Activated CD8-positive, alpha-beta T cell treated with anti-CD3 and anti-CD28 coated beads for 36 hours (primary cell): Measurements from ENCODE around the gene PRRX2. TPM values are rescaled to one million over a fixed set of nuclear protein-coding genes. Genes with fewer than 3 reads are reported as not detected.

ENCODE experiments used
- ATAC-seq: fragments of 200-7000 bp; cut with Tn5 transposase; one replicate; pipeline ENCODE4 v1.10.0; 2021; ENCODE audit warnings: mild to moderate bottlenecking, moderate library complexity
- CTCF ChIA-PET: fragments of 350-600 bp; sonication (Branson Sonifier 250); formaldehyde crosslinking; loops from one replicate; lab custom pipeline; 2021; ENCODE audit warnings: antibody characterized with exemption; lab: Charles Lee
- POLR2A ChIA-PET: fragments of 350-600 bp; sonication (Branson Sonifier 250); formaldehyde crosslinking; loops from one replicate; lab custom pipeline; 2021; ENCODE audit warnings: antibody characterized with exemption; lab: Charles Lee
- DNase-seq: peaks from one replicate; pipeline ENCODE4 v3.0.0-alpha.2; 2020
- H3K27ac Mint-ChIP-seq: one replicate; pipeline ENCODE4 v1.8.0; 2021; ENCODE audit warnings: mild to moderate bottlenecking, mixed read lengths
- H3K27me3 Mint-ChIP-seq: one replicate; pipeline ENCODE4 v1.8.0; 2021; ENCODE audit warnings: mixed read lengths
- H3K36me3 Mint-ChIP-seq: one replicate; pipeline ENCODE4 v1.8.0; 2021; ENCODE audit warnings: low read depth, mixed read lengths
- H3K4me1 Mint-ChIP-seq: one replicate; pipeline ENCODE4 v1.8.0; 2021; ENCODE audit warnings: low read depth, mixed read lengths
- H3K4me3 Mint-ChIP-seq: one replicate; pipeline ENCODE4 v1.8.0; 2021; ENCODE audit warnings: mild to moderate bottlenecking, moderate library complexity, mixed read lengths
- H3K9me3 Mint-ChIP-seq: one replicate; pipeline ENCODE4 v1.8.0; 2021; ENCODE audit warnings: mixed read lengths
- CTCF ChIP-seq: fragments of 200-600 bp; IDR thresholded peaks from one replicate; pipeline ENCODE4 v1.8.0; 2022; ENCODE audit warnings: antibody characterized with exemption, mild to moderate bottlenecking
- intact Hi-C: fragments of 100-400 bp; cut with micrococcal nuclease; formaldehyde crosslinking; loops from one replicate; pipeline ENCODE4 v1.10.0; 2022
- total RNA-seq, 2 experiments: library from RNA; stranded (reverse); gene quantifications; one replicate each; pipeline ENCODE4 v1.2.3, GENCODE V29; 2021

The PRRX2 gene
- total RNA-seq = 1 to 10 TPM in 1 of 2 experiments, under 1 TPM in 1; 0.85 to 1.2 TPM

GRCh38 chr9:129665389-129665775 lies at the start of gene PRRX2:
TSS of gene PRRX2 (plus strand) at chr9:129665647. CDS start at chr9:129665868, 221 bp downstream.
- Mint-ChIP-seq H3K27ac (no peak within 1 kb of the TSS), H3K4me3 (peak within 1 kb of the TSS; percentile 44), H3K27me3 (peaks cover 13% of the 10 kb centered on the region), H3K9me3 (no peaks in the 10 kb centered on the region), H3K4me1 (peaks cover 7% of the 10 kb centered on the region), H3K36me3 (no peaks in the 10 kb centered on the region)
- ChIA-PET POLR2A (interaction anchor here (0.7 to 1.3 kb wide), 2 partner anchors 31 to 379 kb away, joined by 3 to 4 read pairs; no protein-coding TSS in a partner anchor), CTCF (interaction anchor here (1.4 kb wide), 1 partner anchor 522 kb away, joined by 4 read pairs; no protein-coding TSS in a partner anchor)
- TF ChIP-seq CTCF = no peak
- intact Hi-C loops = no loop called here
- ATAC-seq (peak; percentile 73), DNase-seq (peak; percentile 64)

- DNase-seq = peak; percentile 50
- ChIA-PET CTCF (no interaction called here), POLR2A (interaction anchor here (0.6 to 1.3 kb wide), 3 partner anchors 11 to 483 kb away, joined by 3 read pairs; no protein-coding TSS in a partner anchor)
- Mint-ChIP-seq H3K9me3 (peaks cover 2% of the 10 kb centered on the region), H3K4me1 (peaks cover 4% of the 10 kb centered on the region), H3K4me3 (no peak overlapping the region), H3K27me3 (peaks cover 19% of the 10 kb centered on the region), H3K27ac (no peak overlapping the region), H3K36me3 (no peaks in the 10 kb centered on the region)
- TF ChIP-seq CTCF = peak; percentile 46
- peak; percentile 63 for ATAC-seq
- intact Hi-C loops = loop anchor here (10.0 kb wide), 1 partner anchor 442 kb away; the partner anchor contains the start of gene IER5L
Observed at GRCh38 chr9:129617167-129617566, 48.3 kb upstream of the PRRX2 start.

GRCh38 chr9:129619787-129620668 lies 45.4 kb upstream of the PRRX2 start:
- ATAC-seq (peak; percentile 12), DNase-seq (no peak)
- Mint-ChIP-seq H3K4me1 (peaks cover 13% of the 10 kb centered on the region), H3K27me3 (peaks cover 19% of the 10 kb centered on the region), H3K9me3 (peaks cover 2% of the 10 kb centered on the region), H3K27ac (no peak overlapping the region), H3K36me3 (no peaks in the 10 kb centered on the region), H3K4me3 (no peak overlapping the region)
- ChIA-PET POLR2A (interaction anchor here (0.6 to 1.5 kb wide), 6 partner anchors 9 to 489 kb away, joined by 3 to 6 read pairs (median 3); partner anchors contain the start of gene IER5L), CTCF (interaction anchor here (0.9 to 10.1 kb wide), 7 partner anchors 9 to 590 kb away, joined by 3 to 131 read pairs (median 8); partner anchors contain the start of gene ASB6)
- intact Hi-C loops = loop anchor here (10.0 kb wide), 1 partner anchor 445 kb away; the partner anchor contains the start of gene IER5L
- TF ChIP-seq CTCF = peak; percentile 29

- ChIA-PET CTCF (interaction anchor here (0.9 to 10.1 kb wide), 8 partner anchors 9 to 591 kb away, joined by 3 to 131 read pairs (median 6); partner anchors contain the start of gene ASB6), POLR2A (interaction anchor here (0.6 to 1.5 kb wide), 7 partner anchors 9 to 497 kb away, joined by 3 to 4 read pairs (median 3); no protein-coding TSS in a partner anchor)
- H3K36me3 Mint-ChIP-seq = no peaks in the 10 kb centered on the region
- no peak for TF ChIP-seq CTCF
- peaks cover 2% of the 10 kb centered on the region for H3K9me3 Mint-ChIP-seq
- DNase-seq = no peak
- H3K4me1 Mint-ChIP-seq = peaks cover 17% of the 10 kb centered on the region
- peaks cover 19% of the 10 kb centered on the region for H3K27me3 Mint-ChIP-seq
- no peak for ATAC-seq
- intact Hi-C loops = no loop called here
- H3K4me3 Mint-ChIP-seq = peak within 1 kb of the TSS; percentile 27
- no peak within 1 kb of the TSS for H3K27ac Mint-ChIP-seq
Observed at GRCh38 chr9:129620669-129621295, 44.7 kb upstream of the PRRX2 start, which contains the start of gene C9orf50. TSS of gene C9orf50 (minus strand) at chr9:129621101. CDS start at chr9:129620574, 527 bp downstream.
